Liver (tissue), 9 donors: ENCODE results near the gene ATF6B. TPM values are rescaled to one million over a fixed set of nuclear protein-coding genes. Genes with fewer than 3 reads are reported as not detected.

ENCODE experiments used
- DNase-seq: peaks from one replicate; pipeline ENCODE4 v3.0.0-alpha.2; 2017; ENCODE audit warnings: low spot score
- H3K27ac ChIP-seq, 2 donors: one replicate each; pipeline ENCODE4 v1.7.0; 2013; ENCODE audit warnings: inconsistent platforms in 2 of 2, low read length in 2 of 2, control low read depth in 1 of 2, low read depth in 1 of 2, mild to moderate bottlenecking in 1 of 2
- H3K27me3 ChIP-seq, 4 donors: one replicate each; pipeline versions ENCODE4 v1.6.1 to v1.7.0; 2013; ENCODE audit warnings: low read length in 3 of 4, inconsistent platforms in 1 of 4, mild to moderate bottlenecking in 1 of 4, moderate library complexity in 1 of 4; ENCODE audit not compliant: control insufficient read depth in 4 of 4, insufficient read depth in 4 of 4
- H3K36me3 ChIP-seq, 4 donors: one replicate each; pipeline versions ENCODE4 v1.6.1 to v1.7.0; 2013; ENCODE audit warnings: low read length in 3 of 4, mild to moderate bottlenecking in 3 of 4, low read depth in 1 of 4, moderate library complexity in 1 of 4; ENCODE audit not compliant: control insufficient read depth in 4 of 4, insufficient read depth in 3 of 4
- H3K4me1 ChIP-seq, 4 donors: one replicate each; pipeline versions ENCODE4 v1.6.1 to v1.7.0; 2013; ENCODE audit warnings: low read length in 3 of 4, mild to moderate bottlenecking in 3 of 4, moderate library complexity in 1 of 4; ENCODE audit not compliant: control insufficient read depth in 4 of 4, insufficient read depth in 4 of 4
- H3K4me3 ChIP-seq, 3 donors: one replicate each; pipeline versions ENCODE4 v1.6.1 to v1.7.0; 2013; ENCODE audit warnings: low read length in 3 of 3, control low read depth in 1 of 3, low read depth in 1 of 3, mild to moderate bottlenecking in 1 of 3
- H3K9ac ChIP-seq, 2 donors: one replicate each; pipeline ENCODE4 v1.7.0; 2013; ENCODE audit warnings: low read length in 2 of 2, mild to moderate bottlenecking in 2 of 2, moderate library complexity in 2 of 2, control low read depth in 1 of 2, low read depth in 1 of 2
- H3K9me3 ChIP-seq, 4 donors: one replicate each; pipeline versions ENCODE4 v1.6.1 to v1.7.0; 2013; ENCODE audit warnings: low read length in 3 of 4; ENCODE audit not compliant: control insufficient read depth in 4 of 4
- EGR1 ChIP-seq, 2 donors: IDR thresholded peaks; 2 replicates each; pipeline ENCODE4 v1.6.1; 2016 to 2018; ENCODE audit warnings: antibody characterized with exemption in 2 of 2, low read depth in 2 of 2
- FOXA1 ChIP-seq: IDR thresholded peaks from 2 replicates; pipeline ENCODE4 v1.6.1; 2016; ENCODE audit warnings: antibody characterized with exemption
- FOXA2 ChIP-seq: IDR thresholded peaks from 2 replicates; pipeline ENCODE4 v1.6.1; 2016; ENCODE audit warnings: antibody characterized with exemption
- GABPA ChIP-seq, 2 donors: IDR thresholded peaks in 1 of 2; conservative IDR thresholded peaks in 1 of 2; 2 replicates each; pipeline ENCODE4 v1.6.1; 2016; ENCODE audit warnings: antibody characterized with exemption in 2 of 2, mild to moderate bottlenecking in 1 of 2, moderate library complexity in 1 of 2
- HNF4A ChIP-seq, 2 donors: conservative IDR thresholded peaks; 2 replicates each; pipeline ENCODE4 v1.6.1; 2016; ENCODE audit warnings: antibody characterized with exemption in 2 of 2, mild to moderate bottlenecking in 2 of 2
- HNF4G ChIP-seq: IDR thresholded peaks from 2 replicates; pipeline ENCODE4 v1.6.1; 2016; ENCODE audit warnings: antibody characterized with exemption
- JUND ChIP-seq, 2 donors: IDR thresholded peaks; 2 replicates each; pipeline ENCODE4 v1.6.1; 2016; ENCODE audit warnings: antibody characterized with exemption in 2 of 2
- NR2F2 ChIP-seq: IDR thresholded peaks from 2 replicates; pipeline ENCODE4 v1.6.1; 2016; ENCODE audit warnings: antibody characterized with exemption
- RAD21 ChIP-seq, 2 donors: IDR thresholded peaks; 2 replicates each; pipeline ENCODE4 v1.6.1; 2016; ENCODE audit warnings: antibody characterized with exemption in 2 of 2, mild to moderate bottlenecking in 2 of 2
- RXRA ChIP-seq, 2 donors: IDR thresholded peaks; 2 replicates each; pipeline ENCODE4 v1.6.1; 2017 to 2018; ENCODE audit warnings: antibody characterized with exemption in 2 of 2, mild to moderate bottlenecking in 1 of 2
- SP1 ChIP-seq: IDR thresholded peaks from 2 replicates; pipeline ENCODE4 v1.6.1; 2018; ENCODE audit warnings: antibody characterized with exemption, mild to moderate bottlenecking
- TAF1 ChIP-seq: conservative IDR thresholded peaks from 2 replicates; pipeline ENCODE4 v1.6.1; 2016; ENCODE audit warnings: antibody characterized with exemption, mild to moderate bottlenecking
- YY1 ChIP-seq: IDR thresholded peaks from 2 replicates; pipeline ENCODE4 v1.6.1; 2016; ENCODE audit warnings: antibody characterized with exemption, mild to moderate bottlenecking
- ZBTB33 ChIP-seq: IDR thresholded peaks from 2 replicates; pipeline ENCODE4 v1.6.1; 2016; ENCODE audit warnings: antibody characterized with exemption
- WGBS: extraction: QIAGEN DNeasy Blood & Tissue Kit; methylation state at CpG from one replicate; pipeline ENCODE4 v1.1.7; 2013; 5-methylcytosine and 5-hydroxymethylcytosine counted together
- polyA plus RNA-seq, 2 donors: library from polyadenylated mRNA; stranded (reverse) in 1 of 2; unstranded in 1 of 2; fragments of 200-250 nt in 1 of 2; fragments of >200 nt in 1 of 2; fragmentation: Nextera tagmentation in 1 of 2; extraction: Ambion mirVana in 1 of 2; gene quantifications; one replicate each; pipeline versions ENCODE4 v1.2.1 to v1.2.3, GENCODE V29; 2013 to 2015
- total RNA-seq, 2 donors: library from RNA; depleted of rRNA; stranded (reverse); fragments of >200 nt; gene quantifications; one replicate each; pipeline ENCODE4 v1.2.3, GENCODE V29; 2014
- TF ChIP-seq, protein P1 (sequence below): IDR thresholded peaks from 2 replicates; pipeline ENCODE4 v1.6.1; 2016; ENCODE audit warnings: antibody characterized with exemption
- TF ChIP-seq, protein P2 (sequence below): IDR thresholded peaks from 2 replicates; pipeline ENCODE4 v1.6.1; 2016; ENCODE audit warnings: antibody characterized with exemption, mild to moderate bottlenecking
- TF ChIP-seq, protein P3 (sequence below): IDR thresholded peaks from 2 replicates; pipeline ENCODE4 v1.6.1; 2016; ENCODE audit warnings: antibody characterized with exemption
- TF ChIP-seq, protein P4 (sequence below): fragments of 150-350 bp; IDR thresholded peaks from 2 replicates; pipeline ENCODE4 v1.5.1; 2017; ENCODE audit warnings: improper control_type of control experiment, low read depth, low read length; ENCODE audit not compliant: missing input control
- donor health status: healthy.
- donor health status: healthy.
- donor health status: healthy.
- donor health status: healthy.
- donor health status: healthy.

ATF6B gene
- total and polyA plus RNA-seq, 4 donors, result 13.6 to 24.8 (median 15.5) TPM

DNA sequence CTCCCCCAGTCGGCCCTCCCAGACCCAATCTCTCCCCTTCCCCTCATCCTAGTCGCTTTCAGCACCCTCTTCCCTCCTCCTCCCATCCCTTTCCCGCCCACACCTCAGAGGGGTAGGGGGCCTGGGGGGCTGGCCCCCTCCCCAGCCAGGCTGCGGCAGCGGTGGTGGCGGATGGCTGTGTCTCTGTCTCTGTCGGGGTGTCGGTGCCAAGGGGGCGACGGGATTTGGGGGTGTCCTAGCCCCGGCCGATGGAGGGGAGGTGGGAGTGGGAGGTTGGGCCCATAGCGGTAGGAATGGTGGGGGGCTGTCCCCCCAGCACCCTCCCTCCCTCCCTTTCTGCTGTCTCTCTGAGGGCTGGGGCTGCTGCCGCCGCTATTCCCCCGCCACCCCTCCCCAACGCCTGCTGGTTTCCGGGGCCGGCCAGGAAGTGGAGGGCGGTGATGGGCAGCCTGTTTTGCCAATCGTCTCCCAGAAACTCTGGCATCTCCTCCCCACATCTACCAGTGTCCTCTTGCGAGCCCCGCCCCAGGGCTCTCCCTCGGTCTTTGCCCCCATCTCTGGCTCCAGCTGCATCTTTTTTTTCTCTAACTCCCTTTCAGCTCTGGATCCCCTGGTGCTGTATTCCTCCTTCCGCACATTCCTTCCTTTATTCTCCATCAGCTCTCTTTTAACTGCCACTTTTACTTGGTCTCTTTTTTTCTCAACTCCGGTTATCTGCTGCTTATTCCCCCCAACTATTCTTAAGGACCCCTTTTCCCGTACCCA, 47.8 kb upstream of the ATF6B start, which contains the start of gene AGPAT1:
Gene AGPAT1 (minus strand): TSS at position 374 of the 765 bp plus-strand sequence. CDS start 4,588 bp downstream, outside the sequence.
- TF ChIP-seq GABPA (IDR thresholded peaks at IDR 0.05 in 1 of 2, conservative IDR thresholded peaks at IDR 0.05 in 1 of 2) (peak; percentile 91 to 96), JUND (IDR thresholded peaks at IDR 0.05) (peak in 1 of 2 donors; percentile 31), FOXA1 (peak; percentile 24), TAF1 (no peak), ZBTB33 (peak; percentile 6), HNF4A (conservative IDR thresholded peaks at IDR 0.05) (peak; percentile 68 to 70), NR2F2 (no peak), RAD21 (IDR thresholded peaks at IDR 0.05) (peak in 1 of 2 donors; percentile 36), HNF4G (no peak), FOXA2 (peak; percentile 35), SP1 (peak; percentile 78), RXRA (IDR thresholded peaks at IDR 0.05) (peak; percentile 56 to 66), EGR1 (IDR thresholded peaks at IDR 0.05; ENCODE audit: low read depth in 2 of 2) (no peak), YY1 (peak; percentile 67)
- TF ChIP-seq, protein P1, sequence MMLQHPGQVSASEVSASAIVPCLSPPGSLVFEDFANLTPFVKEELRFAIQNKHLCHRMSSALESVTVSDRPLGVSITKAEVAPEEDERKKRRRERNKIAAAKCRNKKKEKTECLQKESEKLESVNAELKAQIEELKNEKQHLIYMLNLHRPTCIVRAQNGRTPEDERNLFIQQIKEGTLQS, result no peak
- TF ChIP-seq, protein P2, sequence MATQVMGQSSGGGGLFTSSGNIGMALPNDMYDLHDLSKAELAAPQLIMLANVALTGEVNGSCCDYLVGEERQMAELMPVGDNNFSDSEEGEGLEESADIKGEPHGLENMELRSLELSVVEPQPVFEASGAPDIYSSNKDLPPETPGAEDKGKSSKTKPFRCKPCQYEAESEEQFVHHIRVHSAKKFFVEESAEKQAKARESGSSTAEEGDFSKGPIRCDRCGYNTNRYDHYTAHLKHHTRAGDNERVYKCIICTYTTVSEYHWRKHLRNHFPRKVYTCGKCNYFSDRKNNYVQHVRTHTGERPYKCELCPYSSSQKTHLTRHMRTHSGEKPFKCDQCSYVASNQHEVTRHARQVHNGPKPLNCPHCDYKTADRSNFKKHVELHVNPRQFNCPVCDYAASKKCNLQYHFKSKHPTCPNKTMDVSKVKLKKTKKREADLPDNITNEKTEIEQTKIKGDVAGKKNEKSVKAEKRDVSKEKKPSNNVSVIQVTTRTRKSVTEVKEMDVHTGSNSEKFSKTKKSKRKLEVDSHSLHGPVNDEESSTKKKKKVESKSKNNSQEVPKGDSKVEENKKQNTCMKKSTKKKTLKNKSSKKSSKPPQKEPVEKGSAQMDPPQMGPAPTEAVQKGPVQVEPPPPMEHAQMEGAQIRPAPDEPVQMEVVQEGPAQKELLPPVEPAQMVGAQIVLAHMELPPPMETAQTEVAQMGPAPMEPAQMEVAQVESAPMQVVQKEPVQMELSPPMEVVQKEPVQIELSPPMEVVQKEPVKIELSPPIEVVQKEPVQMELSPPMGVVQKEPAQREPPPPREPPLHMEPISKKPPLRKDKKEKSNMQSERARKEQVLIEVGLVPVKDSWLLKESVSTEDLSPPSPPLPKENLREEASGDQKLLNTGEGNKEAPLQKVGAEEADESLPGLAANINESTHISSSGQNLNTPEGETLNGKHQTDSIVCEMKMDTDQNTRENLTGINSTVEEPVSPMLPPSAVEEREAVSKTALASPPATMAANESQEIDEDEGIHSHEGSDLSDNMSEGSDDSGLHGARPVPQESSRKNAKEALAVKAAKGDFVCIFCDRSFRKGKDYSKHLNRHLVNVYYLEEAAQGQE, result peak; percentile 85
- TF ChIP-seq, protein P3, sequence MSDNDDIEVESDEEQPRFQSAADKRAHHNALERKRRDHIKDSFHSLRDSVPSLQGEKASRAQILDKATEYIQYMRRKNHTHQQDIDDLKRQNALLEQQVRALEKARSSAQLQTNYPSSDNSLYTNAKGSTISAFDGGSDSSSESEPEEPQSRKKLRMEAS, result no peak
- TF ChIP-seq, protein P4, sequence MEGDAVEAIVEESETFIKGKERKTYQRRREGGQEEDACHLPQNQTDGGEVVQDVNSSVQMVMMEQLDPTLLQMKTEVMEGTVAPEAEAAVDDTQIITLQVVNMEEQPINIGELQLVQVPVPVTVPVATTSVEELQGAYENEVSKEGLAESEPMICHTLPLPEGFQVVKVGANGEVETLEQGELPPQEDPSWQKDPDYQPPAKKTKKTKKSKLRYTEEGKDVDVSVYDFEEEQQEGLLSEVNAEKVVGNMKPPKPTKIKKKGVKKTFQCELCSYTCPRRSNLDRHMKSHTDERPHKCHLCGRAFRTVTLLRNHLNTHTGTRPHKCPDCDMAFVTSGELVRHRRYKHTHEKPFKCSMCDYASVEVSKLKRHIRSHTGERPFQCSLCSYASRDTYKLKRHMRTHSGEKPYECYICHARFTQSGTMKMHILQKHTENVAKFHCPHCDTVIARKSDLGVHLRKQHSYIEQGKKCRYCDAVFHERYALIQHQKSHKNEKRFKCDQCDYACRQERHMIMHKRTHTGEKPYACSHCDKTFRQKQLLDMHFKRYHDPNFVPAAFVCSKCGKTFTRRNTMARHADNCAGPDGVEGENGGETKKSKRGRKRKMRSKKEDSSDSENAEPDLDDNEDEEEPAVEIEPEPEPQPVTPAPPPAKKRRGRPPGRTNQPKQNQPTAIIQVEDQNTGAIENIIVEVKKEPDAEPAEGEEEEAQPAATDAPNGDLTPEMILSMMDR, result no peak
- peaks cover 0 to 9% (median 2%) of the 10 kb centered on the region in 4 donors for H3K36me3 ChIP-seq
- DNase-seq, result peak; percentile 99

More for the DNA sequence above, 47.8 kb upstream of the ATF6B start, which contains the start of gene AGPAT1:
- H3K27ac ChIP-seq, result peak within 1 kb of the TSS; percentile 95 to 96
- H3K4me1 ChIP-seq, result peaks cover 0 to 50% (median 42%) of the 10 kb centered on the region in 4 donors
- H3K4me3 ChIP-seq, result peak within 1 kb of the TSS; percentile 84 to 96 (median 86)
- no peaks in the 10 kb centered on the region for H3K27me3 ChIP-seq
- no peaks in the 10 kb centered on the region for H3K9me3 ChIP-seq
- peak within 1 kb of the TSS; percentile 86 to 97 for H3K9ac ChIP-seq
- under 1% methylated on average over 27 of the region's 27 CpGs for WGBS
